ENCODE measurements around the gene SPEG. TPM values are rescaled to one million over a fixed set of nuclear protein-coding genes. Genes with fewer than 3 reads are reported as not detected.

SPEG gene
- total and polyA plus RNA-seq, 4 donors, result 81.6 to 1,108 (median 357) TPM

- H3K9me3 ChIP-seq (ENCODE audit: control insufficient read depth, low read length), result no peaks in the 10 kb centered on the region
- H3K36me3 ChIP-seq (ENCODE audit: control insufficient read depth in 1 of 2, insufficient read depth in 2 of 2, low read length in 1 of 2), result no peaks in the 10 kb centered on the region
- no peak overlapping the region for H3K27ac ChIP-seq (ENCODE audit: low read depth in 1 of 2, low read length in 2 of 2)
- H3K4me3 ChIP-seq (ENCODE audit: low read length in 2 of 2), result no peak overlapping the region
- H3K27me3 ChIP-seq (ENCODE audit: control insufficient read depth in 1 of 2, insufficient read depth in 2 of 2, low read length in 1 of 2), result no peaks in the 10 kb centered on the region
- ATAC-seq (ENCODE audit: low FRiP score) (peak; percentile 33), DNase-seq (peak in 1 of 2 donors; percentile 55)
- 93 to 94% methylated on average over 6 of the region's 6 CpGs for WGBS, 2 donors
- intact Hi-C loops (cut with DNase I), result no loop called here
- peaks cover 0 to 4% of the 10 kb centered on the region in 2 donors for H3K4me1 ChIP-seq (ENCODE audit: control insufficient read depth in 1 of 2, insufficient read depth in 2 of 2, low read length in 2 of 2)
Measured at GRCh38 chr2:219435701-219436100, 1.1 kb downstream of the SPEG start.

- Histone ChIP-seq H3K9me3 (ENCODE audit: control insufficient read depth, low read length) (no peaks in the 10 kb centered on the region), H3K4me1 (ENCODE audit: control insufficient read depth in 1 of 2, insufficient read depth in 2 of 2, low read length in 2 of 2) (peaks cover 0 to 4% of the 10 kb centered on the region in 2 donors), H3K27ac (ENCODE audit: low read depth in 1 of 2, low read length in 2 of 2) (no peak overlapping the region), H3K4me3 (ENCODE audit: low read length in 2 of 2) (no peak overlapping the region), H3K36me3 (ENCODE audit: control insufficient read depth in 1 of 2, insufficient read depth in 2 of 2, low read length in 1 of 2) (no peaks in the 10 kb centered on the region), H3K27me3 (ENCODE audit: control insufficient read depth in 1 of 2, insufficient read depth in 2 of 2, low read length in 1 of 2) (no peaks in the 10 kb centered on the region)
- ATAC-seq (ENCODE audit: low FRiP score), result no peak
- 87 to 91% methylated on average over 5 of the region's 5 CpGs for WGBS, 2 donors
- intact Hi-C loops (cut with DNase I), result no loop called here
- DNase-seq, result peak in 1 of 2 donors; percentile 59
Measured at GRCh38 chr2:219436491-219436890, 1.8 kb downstream of the SPEG start.

GRCh38 chr2:219437141-219437540, 2.5 kb downstream of the SPEG start:
- WGBS, 2 donors, result 53 to 61% methylated on average over 3 of the region's 3 CpGs
- ATAC-seq (ENCODE audit: low FRiP score) (no peak), DNase-seq (peak in 1 of 2 donors; percentile 76)
- peak overlapping the region; percentile 45 to 68 for H3K27ac ChIP-seq (ENCODE audit: low read depth in 1 of 2, low read length in 2 of 2)
- no peaks in the 10 kb centered on the region for H3K36me3 ChIP-seq (ENCODE audit: control insufficient read depth in 1 of 2, insufficient read depth in 2 of 2, low read length in 1 of 2)
- H3K4me3 ChIP-seq (ENCODE audit: low read length in 2 of 2), result no peak overlapping the region
- H3K4me1 ChIP-seq (ENCODE audit: control insufficient read depth in 1 of 2, insufficient read depth in 2 of 2, low read length in 2 of 2), result peaks cover 0 to 4% of the 10 kb centered on the region in 2 donors
- no peaks in the 10 kb centered on the region for H3K27me3 ChIP-seq (ENCODE audit: control insufficient read depth in 1 of 2, insufficient read depth in 2 of 2, low read length in 1 of 2)
- H3K9me3 ChIP-seq (ENCODE audit: control insufficient read depth, low read length), result no peaks in the 10 kb centered on the region
- intact Hi-C loops (cut with DNase I), result no loop called here

- H3K9me3 ChIP-seq (ENCODE audit: control insufficient read depth, low read length), result no peaks in the 10 kb centered on the region
- no peaks in the 10 kb centered on the region for H3K27me3 ChIP-seq (ENCODE audit: control insufficient read depth in 1 of 2, insufficient read depth in 2 of 2, low read length in 1 of 2)
- peak overlapping the region in 1 of 2 donors; percentile 41 for H3K27ac ChIP-seq (ENCODE audit: low read depth in 1 of 2, low read length in 2 of 2)
- no peak overlapping the region for H3K4me3 ChIP-seq (ENCODE audit: low read length in 2 of 2)
- H3K4me1 ChIP-seq (ENCODE audit: control insufficient read depth in 1 of 2, insufficient read depth in 2 of 2, low read length in 2 of 2), result peaks cover 0 to 4% of the 10 kb centered on the region in 2 donors
- ATAC-seq (ENCODE audit: low FRiP score) (no peak), DNase-seq (peak in 1 of 2 donors; percentile 42)
- H3K36me3 ChIP-seq (ENCODE audit: control insufficient read depth in 1 of 2, insufficient read depth in 2 of 2, low read length in 1 of 2), result no peaks in the 10 kb centered on the region
- 25 to 28% methylated on average over 6 of the region's 6 CpGs for WGBS, 2 donors
- intact Hi-C loops (cut with DNase I), result no loop called here
Measured at GRCh38 chr2:219437690-219438206, 3.1 kb downstream of the SPEG start.

GRCh38 chr2:219438453-219438852, 3.8 kb downstream of the SPEG start:
- Histone ChIP-seq H3K4me3 (ENCODE audit: low read length in 2 of 2) (no peak overlapping the region), H3K9me3 (ENCODE audit: control insufficient read depth, low read length) (no peaks in the 10 kb centered on the region), H3K36me3 (ENCODE audit: control insufficient read depth in 1 of 2, insufficient read depth in 2 of 2, low read length in 1 of 2) (no peaks in the 10 kb centered on the region), H3K27ac (ENCODE audit: low read depth in 1 of 2, low read length in 2 of 2) (peak overlapping the region in 1 of 2 donors; percentile 42), H3K27me3 (ENCODE audit: control insufficient read depth in 1 of 2, insufficient read depth in 2 of 2, low read length in 1 of 2) (no peaks in the 10 kb centered on the region), H3K4me1 (ENCODE audit: control insufficient read depth in 1 of 2, insufficient read depth in 2 of 2, low read length in 2 of 2) (peaks cover 0 to 4% of the 10 kb centered on the region in 2 donors)
- WGBS, 2 donors, result 97 to 99% methylated on average over 4 of the region's 4 CpGs
- DNase-seq (no peak), ATAC-seq (ENCODE audit: low FRiP score) (no peak)
- intact Hi-C loops (cut with DNase I), result no loop called here

GRCh38 chr2:219439506-219439905, 4.9 kb downstream of the SPEG start:
- Histone ChIP-seq H3K4me1 (ENCODE audit: control insufficient read depth in 1 of 2, insufficient read depth in 2 of 2, low read length in 2 of 2) (peaks cover 0 to 4% of the 10 kb centered on the region in 2 donors), H3K27ac (ENCODE audit: low read depth in 1 of 2, low read length in 2 of 2) (no peak overlapping the region), H3K36me3 (ENCODE audit: control insufficient read depth in 1 of 2, insufficient read depth in 2 of 2, low read length in 1 of 2) (no peaks in the 10 kb centered on the region), H3K27me3 (ENCODE audit: control insufficient read depth in 1 of 2, insufficient read depth in 2 of 2, low read length in 1 of 2) (no peaks in the 10 kb centered on the region), H3K4me3 (ENCODE audit: low read length in 2 of 2) (no peak overlapping the region), H3K9me3 (ENCODE audit: control insufficient read depth, low read length) (no peaks in the 10 kb centered on the region)
- ATAC-seq (ENCODE audit: low FRiP score) (no peak), DNase-seq (no peak)
- 81 to 91% methylated on average over 6 of the region's 6 CpGs for WGBS, 2 donors
- intact Hi-C loops (cut with DNase I), result no loop called here

GRCh38 chr2:219440388-219441256, 6.0 kb downstream of the SPEG start:
- H3K9me3 ChIP-seq (ENCODE audit: control insufficient read depth, low read length), result no peaks in the 10 kb centered on the region
- H3K4me1 ChIP-seq (ENCODE audit: control insufficient read depth in 1 of 2, insufficient read depth in 2 of 2, low read length in 2 of 2), result peaks cover 0 to 4% of the 10 kb centered on the region in 2 donors
- no peak for DNase-seq
- H3K36me3 ChIP-seq (ENCODE audit: control insufficient read depth in 1 of 2, insufficient read depth in 2 of 2, low read length in 1 of 2), result no peaks in the 10 kb centered on the region
- 78 to 79% methylated on average over 6 of the region's 6 CpGs for WGBS, 2 donors
- intact Hi-C loops (cut with DNase I), result loop anchor here in 1 of 2 donors (5.0 kb wide), 1 partner anchor 33 kb away; no protein-coding TSS in a partner anchor
- no peak overlapping the region for H3K4me3 ChIP-seq (ENCODE audit: low read length in 2 of 2)
- peak overlapping the region; percentile 90 to 94 for H3K27ac ChIP-seq (ENCODE audit: low read depth in 1 of 2, low read length in 2 of 2)
- H3K27me3 ChIP-seq (ENCODE audit: control insufficient read depth in 1 of 2, insufficient read depth in 2 of 2, low read length in 1 of 2), result no peaks in the 10 kb centered on the region
- ATAC-seq (ENCODE audit: low FRiP score), result no peak

GRCh38 chr2:219441451-219442255, 7.0 kb downstream of the SPEG start:
- intact Hi-C loops (cut with DNase I), result loop anchor here in 1 of 2 donors (5.0 kb wide), 1 partner anchor 34 kb away; no protein-coding TSS in a partner anchor
- H3K27me3 ChIP-seq (ENCODE audit: control insufficient read depth in 1 of 2, insufficient read depth in 2 of 2, low read length in 1 of 2), result no peaks in the 10 kb centered on the region
- peaks cover 0 to 4% of the 10 kb centered on the region in 2 donors for H3K4me1 ChIP-seq (ENCODE audit: control insufficient read depth in 1 of 2, insufficient read depth in 2 of 2, low read length in 2 of 2)
- no peaks in the 10 kb centered on the region for H3K9me3 ChIP-seq (ENCODE audit: control insufficient read depth, low read length)
- H3K4me3 ChIP-seq (ENCODE audit: low read length in 2 of 2), result peak overlapping the region; percentile 79 to 93
- WGBS, 2 donors, result 0 to 1% methylated on average over 31 to 78 of the region's 78 CpGs
- DNase-seq (peak; percentile 86 to 93), ATAC-seq (ENCODE audit: low FRiP score) (peak; percentile 55)
- H3K27ac ChIP-seq (ENCODE audit: low read depth in 1 of 2, low read length in 2 of 2), result peak overlapping the region; percentile 90 to 94
- no peaks in the 10 kb centered on the region for H3K36me3 ChIP-seq (ENCODE audit: control insufficient read depth in 1 of 2, insufficient read depth in 2 of 2, low read length in 1 of 2)
